Lower leg skin (tissue), 4 donors: ENCODE results near the gene MAP3K20. TPM values are rescaled to one million over a fixed set of nuclear protein-coding genes. Genes with fewer than 3 reads are reported as not detected.
A peak's percentile ranks its signal among the peaks of the same experiment; 100 is the strongest.

Experiments used
- DNase-seq, 2 donors: peaks; one replicate each; pipeline ENCODE4 v3.0.0-alpha.2; 2019; ENCODE audit warnings: low spot score in 2 of 2
- H3K4me3 ChIP-seq: fragments of 200-600 bp; sonication (generic); 2 replicates; pipeline ENCODE4 v1.5.1; 2017; ENCODE audit warnings: mild to moderate bottlenecking, low read depth; ENCODE audit not compliant: poor library complexity, severe bottlenecking
- CTCF ChIP-seq, 3 donors: fragments of 450-650 bp; IDR thresholded peaks; one replicate each; pipeline ENCODE4 v1.5.1; 2016; ENCODE audit warnings: antibody characterized with exemption in 3 of 3, mild to moderate bottlenecking in 3 of 3, moderate library complexity in 2 of 3
- POLR2A ChIP-seq, 2 donors: fragments of 450-650 bp; IDR thresholded peaks; one replicate each; pipeline ENCODE4 v1.6.1; 2016 to 2017; ENCODE audit warnings: antibody characterized with exemption in 2 of 2, mild to moderate bottlenecking in 1 of 2, moderate library complexity in 1 of 2
- WGBS, 2 donors: methylation state at CpG; one replicate each; pipeline ENCODE4 v1.1.5; 2018; 5-methylcytosine and 5-hydroxymethylcytosine counted together
- intact Hi-C: fragments of 100-400 bp; cut with DNase I; formaldehyde crosslinking; loops from one replicate; pipeline ENCODE4 v1.15.0; 2023; ENCODE audit warnings: low total_unique reads
- total RNA-seq, 4 donors: library from RNA; depleted of rRNA; stranded (reverse); fragments of >200 nt; gene quantifications; one replicate each; pipeline ENCODE4 v1.1.0, GENCODE V29; 2016

The MAP3K20 gene
- total RNA-seq, 4 donors from 2014 or later, result 30.9 to 40.3 (median 37.3) TPM

DNA sequence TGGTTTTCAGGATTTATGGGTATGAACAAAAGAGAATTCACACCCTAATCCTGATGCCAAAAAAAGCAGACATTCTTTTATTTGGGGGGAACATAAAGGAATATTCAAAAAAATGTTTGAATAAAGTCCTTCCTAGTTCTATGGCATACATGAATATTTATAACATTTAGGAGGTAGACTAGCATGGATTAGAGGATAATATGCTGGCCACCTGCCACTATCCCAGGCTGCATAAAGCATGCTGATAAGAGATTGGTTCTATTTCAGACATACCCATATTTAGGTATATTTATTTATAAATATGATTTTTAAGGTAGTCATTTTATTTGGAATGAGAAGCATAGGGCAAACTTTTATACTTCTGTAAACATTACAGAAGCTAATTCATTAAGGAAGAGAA, 34.9 kb upstream of the MAP3K20 start:
- DNase-seq, result no peak
- intact Hi-C loops, result no loop called here
- TF ChIP-seq CTCF (IDR thresholded peaks at IDR 0.05) (no peak), POLR2A (IDR thresholded peaks at IDR 0.05) (no peak)
- H3K4me3 ChIP-seq, result no peak overlapping the region

- no peak for TF ChIP-seq CTCF (IDR thresholded peaks at IDR 0.05)
- TF ChIP-seq POLR2A (IDR thresholded peaks at IDR 0.05), result no peak
- peak in 1 of 2 donors; percentile 37 for DNase-seq
- intact Hi-C loops, result no loop called here
- WGBS, 2 donors, result 89 to 90% methylated on average over 8 of the region's 8 CpGs
- H3K4me3 ChIP-seq, result no peak overlapping the region
Measured at GRCh38 chr2:173043476-173043875, 32.2 kb upstream of the MAP3K20 start.

- 91 to 94% methylated on average over 13 of the region's 13 CpGs for WGBS, 2 donors
- TF ChIP-seq CTCF (IDR thresholded peaks at IDR 0.05) (no peak), POLR2A (IDR thresholded peaks at IDR 0.05) (no peak)
- DNase-seq, result no peak
- intact Hi-C loops, result no loop called here
- no peak overlapping the region for H3K4me3 ChIP-seq
Measured at GRCh38 chr2:173043897-173044519, 31.6 kb upstream of the MAP3K20 start.

- intact Hi-C loops, result no loop called here
- no peak overlapping the region for H3K4me3 ChIP-seq
- WGBS, 2 donors, result 90 to 92% methylated on average over 10 of the region's 10 CpGs
- TF ChIP-seq POLR2A (IDR thresholded peaks at IDR 0.05), result no peak
- no peak for TF ChIP-seq CTCF (IDR thresholded peaks at IDR 0.05)
- DNase-seq, result no peak
Measured at GRCh38 chr2:173044686-173045085, 31.0 kb upstream of the MAP3K20 start.

DNA sequence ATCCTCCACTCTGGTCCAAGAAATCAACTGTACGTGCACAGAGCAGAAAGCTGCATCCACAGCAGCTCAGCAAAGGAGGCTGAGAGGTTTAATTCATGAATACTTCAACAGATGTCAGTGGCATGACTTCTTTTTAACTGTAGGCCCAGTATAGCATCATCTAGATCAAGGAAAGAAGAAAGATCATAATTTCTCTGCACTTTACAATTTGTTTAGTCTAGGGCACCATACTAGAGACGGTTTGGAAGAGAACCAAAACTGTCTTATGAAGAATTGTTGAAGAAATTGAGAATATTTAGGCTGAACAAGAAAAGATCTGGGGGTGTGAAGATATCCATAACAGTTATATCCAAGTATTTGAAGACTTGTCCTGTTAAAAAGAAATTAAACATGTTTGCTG, 30.5 kb upstream of the MAP3K20 start:
- no peak for TF ChIP-seq CTCF (IDR thresholded peaks at IDR 0.05)
- TF ChIP-seq POLR2A (IDR thresholded peaks at IDR 0.05), result no peak
- DNase-seq, result no peak
- intact Hi-C loops, result no loop called here
- WGBS, 2 donors, result 89 to 92% methylated on average over 2 of the region's 2 CpGs
- H3K4me3 ChIP-seq, result no peak overlapping the region

DNA sequence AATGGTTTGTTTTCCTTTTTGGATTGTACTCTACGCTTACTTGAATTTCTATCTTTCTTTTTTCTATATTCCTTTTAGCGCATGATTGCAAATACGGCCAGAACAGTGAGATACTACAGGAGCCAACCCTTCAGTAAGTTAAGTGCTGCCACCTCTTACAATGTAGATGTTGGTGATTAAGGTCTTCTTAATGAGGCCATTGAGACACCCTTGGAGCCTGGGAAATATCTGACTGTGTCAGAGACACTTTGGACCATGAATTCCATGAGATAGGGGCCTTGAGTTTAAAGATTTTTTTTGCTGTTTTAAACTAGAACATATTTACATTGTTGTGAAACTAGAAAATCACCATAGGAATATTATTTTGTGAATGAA, 27.1 kb upstream of the MAP3K20 start:
- H3K4me3 ChIP-seq, result no peak overlapping the region
- WGBS, 2 donors, result 54 to 59% methylated on average over 3 of the region's 3 CpGs
- intact Hi-C loops, result no loop called here
- no peak for TF ChIP-seq CTCF (IDR thresholded peaks at IDR 0.05)
- no peak for TF ChIP-seq POLR2A (IDR thresholded peaks at IDR 0.05)
- DNase-seq, result no peak
